ENCODE measurements around the gene FRMD1.

GRCh38 chr6:168084465-168085160 lies 5.6 kb upstream of the FRMD1 start:
- TF ChIP-seq CTCF (IDR thresholded peaks at IDR 0.05; ENCODE audit: low read depth, low read length, poor library complexity, severe bottlenecking) (no peak), EZH2phosphoT487 (IDR thresholded peaks at IDR 0.05; ENCODE audit: borderline replicate concordance, low read length) (no peak)

All from DOHH2 (cell line).